Keratinocyte (primary cell): ENCODE data around the gene PSMB7. TPM values are rescaled to one million over a fixed set of nuclear protein-coding genes. Genes with fewer than 3 reads are reported as not detected.

Source experiments
- DNase-seq: peaks from one replicate; pipeline ENCODE4 v3.0.0-alpha.2; 2011; ENCODE audit warnings: low read depth, missing footprints, low spot score
- FAIRE-seq: peaks from 2 replicates; lab custom pipeline; 2011; peaks lifted over from hg19 to GRCh38; lab: Jason Lieb, UNC
- H2AFZ ChIP-seq: 2 replicates; pipeline ENCODE4 v1.6.0; 2012; ENCODE audit warnings: low read length, control low read depth, inconsistent platforms; ENCODE audit not compliant: control insufficient read depth
- H3K27ac ChIP-seq: 2 replicates; pipeline ENCODE4 v1.5.1; 2011; ENCODE audit warnings: low read length; ENCODE audit not compliant: control insufficient read depth, insufficient read depth
- H3K27me3 ChIP-seq: 3 replicates; pipeline ENCODE4 v1.6.0; 2011; ENCODE audit warnings: low read length; ENCODE audit not compliant: control insufficient read depth, insufficient read depth; ENCODE audit errors: extremely low read depth
- H3K36me3 ChIP-seq, 2 experiments: 2 replicates in 1 of 2; 3 replicates in 1 of 2; pipeline ENCODE4 v1.5.1; 2011; ENCODE audit warnings: low read length in 2 of 2, mild to moderate bottlenecking in 1 of 2; ENCODE audit not compliant: control insufficient read depth in 2 of 2, insufficient read depth in 2 of 2; ENCODE audit errors: extremely low read depth in 1 of 2
- H3K4me1 ChIP-seq: 3 replicates; pipeline ENCODE4 v1.5.1; 2011; ENCODE audit warnings: low read length; ENCODE audit not compliant: control insufficient read depth, insufficient read depth; ENCODE audit errors: extremely low read depth
- H3K4me2 ChIP-seq: 3 replicates; pipeline ENCODE4 v1.6.0; 2011; ENCODE audit warnings: low read depth, low read length; ENCODE audit not compliant: control insufficient read depth, insufficient read depth; ENCODE audit errors: extremely low read depth
- H3K4me3 ChIP-seq, 3 experiments: fragments of 200-600 bp in 1 of 3; sonication (generic) in 1 of 3; 2 replicates in 2 of 3; 3 replicates in 1 of 3; pipeline ENCODE4 v1.5.1; 2011 to 2016; ENCODE audit warnings: low read length in 3 of 3, mild to moderate bottlenecking in 3 of 3, control low read depth in 2 of 3, inconsistent platforms in 1 of 3, low read depth in 1 of 3, mixed read lengths in 1 of 3, mixed run types in 1 of 3, moderate library complexity in 1 of 3; ENCODE audit not compliant: control insufficient read depth in 2 of 3, insufficient read depth in 2 of 3; ENCODE audit errors: extremely low read depth in 1 of 3
- H3K79me2 ChIP-seq: 2 replicates; pipeline ENCODE4 v1.6.0; 2012; ENCODE audit warnings: low read length; ENCODE audit not compliant: control insufficient read depth, insufficient read depth
- H3K9ac ChIP-seq: 3 replicates; pipeline ENCODE4 v1.6.0; 2011; ENCODE audit warnings: low read length; ENCODE audit not compliant: control insufficient read depth, insufficient read depth; ENCODE audit errors: extremely low read depth
- H3K9me1 ChIP-seq: 3 replicates; pipeline ENCODE4 v1.6.0; 2011; ENCODE audit warnings: low read length; ENCODE audit not compliant: control insufficient read depth, insufficient read depth; ENCODE audit errors: extremely low read depth
- H3K9me3 ChIP-seq: 2 replicates; pipeline ENCODE4 v1.5.1; 2012; ENCODE audit warnings: low read depth, low read length; ENCODE audit not compliant: control insufficient read depth
- H4K20me1 ChIP-seq: 3 replicates; pipeline ENCODE4 v1.6.0; 2011; ENCODE audit warnings: low read length; ENCODE audit not compliant: control insufficient read depth, insufficient read depth; ENCODE audit errors: extremely low read depth
- CTCF ChIP-seq, 3 experiments: IDR thresholded peaks in 1 of 3; conservative IDR thresholded peaks in 1 of 3; optimal IDR thresholded peaks in 1 of 3; 2 replicates in 2 of 3; 3 replicates in 1 of 3; pipeline versions ENCODE3 to v1.5.1; 2011; ENCODE audit warnings: low read length in 3 of 3, mild to moderate bottlenecking in 3 of 3, moderate library complexity in 2 of 3, control low read depth in 1 of 3, inconsistent platforms in 1 of 3; ENCODE audit not compliant: insufficient read depth in 2 of 3; ENCODE audit errors: extremely low read depth in 1 of 3
- EZH2 ChIP-seq: IDR thresholded peaks from one replicate; pipeline ENCODE4 v1.6.1; 2012; ENCODE audit warnings: inconsistent platforms, mild to moderate bottlenecking, low read length, moderate library complexity
- dilution Hi-C: fragments of 300-500 bp; cut with MboI; formaldehyde crosslinking; loops from one replicate; pipeline ENCODE4 v1.7.0; 2020; ENCODE audit warnings: low sequenced_read_pairs; ENCODE audit not compliant: extremely low pct_ligation_motif_present
- polyA plus RNA-seq, 5 experiments: library from polyadenylated mRNA; depleted of rRNA in 3 of 5; stranded (reverse) in 3 of 5; stranded (forward) in 1 of 5; unstranded in 1 of 5; fragments of >200 nt; gene quantifications; 1 replicate in 1 of 5; 2 replicates in 3 of 5; 3 replicates in 1 of 5; pipeline versions ENCODE4 v1.2.1 to v1.2.3, GENCODE V29; 2011 to 2012; ENCODE audit warnings: missing spikeins in 2 of 5, low read depth in 1 of 5, low replicate concordance in 1 of 5

Gene PSMB7
- polyA plus RNA-seq, 1 donor (not counting 4 experiments of a cell fraction or from before 2014, with no cell fraction given): 388 TPM

- peaks cover 47 to 60% of the 10 kb centered on the region in 2 experiments for H3K36me3 ChIP-seq
- no peak overlapping the region for H2AFZ ChIP-seq
- no peak overlapping the region for H3K27ac ChIP-seq
- no peak overlapping the region for H3K4me3 ChIP-seq
- FAIRE-seq: no peak
- peaks cover 31% of the 10 kb centered on the region for H4K20me1 ChIP-seq
- TF ChIP-seq CTCF (optimal IDR thresholded peaks at IDR 0.05 in 1 of 3, IDR thresholded peaks at IDR 0.05 in 1 of 3, conservative IDR thresholded peaks at IDR 0.05 in 1 of 3; ENCODE audit: extremely low read depth in 1 of 3, insufficient read depth in 2 of 3, low read length in 3 of 3) (no peak), EZH2 (no peak)
- H3K79me2 ChIP-seq: peaks cover 45% of the 10 kb centered on the region
- no peaks in the 10 kb centered on the region for H3K4me1 ChIP-seq
- DNase-seq: no peak
- no peak overlapping the region for H3K4me2 ChIP-seq
- no peak overlapping the region for H3K9ac ChIP-seq
- no peaks in the 10 kb centered on the region for H3K9me3 ChIP-seq
- peaks cover 2% of the 10 kb centered on the region for H3K9me1 ChIP-seq
- dilution Hi-C loops: no loop called here
- H3K27me3 ChIP-seq: no peaks in the 10 kb centered on the region
Observed at GRCh38 chr9:124354346-124355038, 60.8 kb downstream of the PSMB7 start.

GRCh38 chr9:124353811-124354274 is 61.4 kb downstream of the PSMB7 start:
- dilution Hi-C loops: no loop called here
- H3K36me3 ChIP-seq: peaks cover 49 to 61% of the 10 kb centered on the region in 2 experiments
- DNase-seq: no peak

More at GRCh38 chr9:124353811-124354274, 61.4 kb downstream of the PSMB7 start:
- Histone ChIP-seq H3K4me1 (no peaks in the 10 kb centered on the region), H2AFZ (no peak overlapping the region), H3K79me2 (peaks cover 39% of the 10 kb centered on the region), H3K27me3 (no peaks in the 10 kb centered on the region), H3K4me2 (no peak overlapping the region), H3K9ac (no peak overlapping the region), H3K27ac (no peak overlapping the region), H4K20me1 (peaks cover 25% of the 10 kb centered on the region), H3K9me1 (peaks cover 2% of the 10 kb centered on the region), H3K4me3 (no peak overlapping the region), H3K9me3 (no peaks in the 10 kb centered on the region)
- FAIRE-seq: no peak
- TF ChIP-seq EZH2: no peak
- TF ChIP-seq CTCF (optimal IDR thresholded peaks at IDR 0.05 in 1 of 3, IDR thresholded peaks at IDR 0.05 in 1 of 3, conservative IDR thresholded peaks at IDR 0.05 in 1 of 3; ENCODE audit: extremely low read depth in 1 of 3, insufficient read depth in 2 of 3, low read length in 3 of 3): no peak
